GM23338 (cell line): ENCODE results near the gene E2F3.

Experiments used
- EZH2 ChIP-seq: fragments of 200-600 bp; sonication (generic); IDR thresholded peaks from one replicate; pipeline ENCODE4 v1.8.0; 2017; ENCODE audit warnings: antibody characterized with exemption, mild to moderate bottlenecking, low read depth; ENCODE audit not compliant: unreplicated experiment
- EZH2phosphoT487 ChIP-seq: fragments of 200-600 bp; sonication (generic); IDR thresholded peaks from one replicate; pipeline ENCODE4 v1.8.1; 2018; ENCODE audit warnings: antibody characterized with exemption; ENCODE audit not compliant: unreplicated experiment
- POLR2AphosphoS5 ChIP-seq: IDR thresholded peaks from 2 replicates; pipeline ENCODE4 v1.6.1; 2016; ENCODE audit warnings: antibody characterized with exemption, low read depth
- TF ChIP-seq, protein P1 (sequence below), 2 experiments: fragments of 200-600 bp in 1 of 2; sonication (generic) in 1 of 2; conservative IDR thresholded peaks; 2 replicates each; pipeline versions ENCODE4 v1.5.1 to v1.6.1; 2016 to 2017; ENCODE audit warnings: antibody characterized with exemption in 2 of 2, low read depth in 2 of 2, mild to moderate bottlenecking in 2 of 2, moderate library complexity in 1 of 2
- TF ChIP-seq, protein P2 (sequence below): IDR thresholded peaks from one replicate; pipeline ENCODE4 v1.6.1; 2018; ENCODE audit warnings: antibody characterized with exemption; ENCODE audit not compliant: unreplicated experiment

DNA sequence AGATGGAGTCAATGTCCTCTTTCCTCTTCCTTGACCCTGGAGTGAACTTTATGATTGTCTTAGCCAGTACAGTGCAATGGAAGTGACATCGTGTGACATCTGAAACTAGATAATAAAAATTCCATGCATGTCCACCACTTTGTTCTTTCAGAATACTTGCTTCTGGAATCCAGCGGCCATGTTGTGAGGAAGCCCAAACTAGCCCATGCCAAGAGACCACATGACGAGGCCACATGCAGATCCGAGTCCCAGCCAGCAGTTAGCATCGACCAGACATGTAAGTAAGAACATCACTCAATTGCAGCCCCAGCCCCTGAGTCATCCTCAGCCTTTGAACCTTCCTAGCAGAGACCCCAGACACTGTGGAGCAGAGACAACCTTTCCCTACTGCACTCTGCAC, 48.5 kb upstream of the E2F3 start:
- TF ChIP-seq, protein P1, sequence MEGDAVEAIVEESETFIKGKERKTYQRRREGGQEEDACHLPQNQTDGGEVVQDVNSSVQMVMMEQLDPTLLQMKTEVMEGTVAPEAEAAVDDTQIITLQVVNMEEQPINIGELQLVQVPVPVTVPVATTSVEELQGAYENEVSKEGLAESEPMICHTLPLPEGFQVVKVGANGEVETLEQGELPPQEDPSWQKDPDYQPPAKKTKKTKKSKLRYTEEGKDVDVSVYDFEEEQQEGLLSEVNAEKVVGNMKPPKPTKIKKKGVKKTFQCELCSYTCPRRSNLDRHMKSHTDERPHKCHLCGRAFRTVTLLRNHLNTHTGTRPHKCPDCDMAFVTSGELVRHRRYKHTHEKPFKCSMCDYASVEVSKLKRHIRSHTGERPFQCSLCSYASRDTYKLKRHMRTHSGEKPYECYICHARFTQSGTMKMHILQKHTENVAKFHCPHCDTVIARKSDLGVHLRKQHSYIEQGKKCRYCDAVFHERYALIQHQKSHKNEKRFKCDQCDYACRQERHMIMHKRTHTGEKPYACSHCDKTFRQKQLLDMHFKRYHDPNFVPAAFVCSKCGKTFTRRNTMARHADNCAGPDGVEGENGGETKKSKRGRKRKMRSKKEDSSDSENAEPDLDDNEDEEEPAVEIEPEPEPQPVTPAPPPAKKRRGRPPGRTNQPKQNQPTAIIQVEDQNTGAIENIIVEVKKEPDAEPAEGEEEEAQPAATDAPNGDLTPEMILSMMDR (conservative IDR thresholded peaks at IDR 0.05; ENCODE audit: low read depth in 2 of 2) = no peak
- TF ChIP-seq, protein P2, sequence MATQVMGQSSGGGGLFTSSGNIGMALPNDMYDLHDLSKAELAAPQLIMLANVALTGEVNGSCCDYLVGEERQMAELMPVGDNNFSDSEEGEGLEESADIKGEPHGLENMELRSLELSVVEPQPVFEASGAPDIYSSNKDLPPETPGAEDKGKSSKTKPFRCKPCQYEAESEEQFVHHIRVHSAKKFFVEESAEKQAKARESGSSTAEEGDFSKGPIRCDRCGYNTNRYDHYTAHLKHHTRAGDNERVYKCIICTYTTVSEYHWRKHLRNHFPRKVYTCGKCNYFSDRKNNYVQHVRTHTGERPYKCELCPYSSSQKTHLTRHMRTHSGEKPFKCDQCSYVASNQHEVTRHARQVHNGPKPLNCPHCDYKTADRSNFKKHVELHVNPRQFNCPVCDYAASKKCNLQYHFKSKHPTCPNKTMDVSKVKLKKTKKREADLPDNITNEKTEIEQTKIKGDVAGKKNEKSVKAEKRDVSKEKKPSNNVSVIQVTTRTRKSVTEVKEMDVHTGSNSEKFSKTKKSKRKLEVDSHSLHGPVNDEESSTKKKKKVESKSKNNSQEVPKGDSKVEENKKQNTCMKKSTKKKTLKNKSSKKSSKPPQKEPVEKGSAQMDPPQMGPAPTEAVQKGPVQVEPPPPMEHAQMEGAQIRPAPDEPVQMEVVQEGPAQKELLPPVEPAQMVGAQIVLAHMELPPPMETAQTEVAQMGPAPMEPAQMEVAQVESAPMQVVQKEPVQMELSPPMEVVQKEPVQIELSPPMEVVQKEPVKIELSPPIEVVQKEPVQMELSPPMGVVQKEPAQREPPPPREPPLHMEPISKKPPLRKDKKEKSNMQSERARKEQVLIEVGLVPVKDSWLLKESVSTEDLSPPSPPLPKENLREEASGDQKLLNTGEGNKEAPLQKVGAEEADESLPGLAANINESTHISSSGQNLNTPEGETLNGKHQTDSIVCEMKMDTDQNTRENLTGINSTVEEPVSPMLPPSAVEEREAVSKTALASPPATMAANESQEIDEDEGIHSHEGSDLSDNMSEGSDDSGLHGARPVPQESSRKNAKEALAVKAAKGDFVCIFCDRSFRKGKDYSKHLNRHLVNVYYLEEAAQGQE = no peak
- TF ChIP-seq POLR2AphosphoS5 = no peak
- no peak for TF ChIP-seq EZH2
- no peak for TF ChIP-seq EZH2phosphoT487
